ENCODE results near the gene SRP14.

The SRP14 gene, protein sequence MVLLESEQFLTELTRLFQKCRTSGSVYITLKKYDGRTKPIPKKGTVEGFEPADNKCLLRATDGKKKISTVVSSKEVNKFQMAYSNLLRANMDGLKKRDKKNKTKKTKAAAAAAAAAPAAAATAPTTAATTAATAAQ

DNA sequence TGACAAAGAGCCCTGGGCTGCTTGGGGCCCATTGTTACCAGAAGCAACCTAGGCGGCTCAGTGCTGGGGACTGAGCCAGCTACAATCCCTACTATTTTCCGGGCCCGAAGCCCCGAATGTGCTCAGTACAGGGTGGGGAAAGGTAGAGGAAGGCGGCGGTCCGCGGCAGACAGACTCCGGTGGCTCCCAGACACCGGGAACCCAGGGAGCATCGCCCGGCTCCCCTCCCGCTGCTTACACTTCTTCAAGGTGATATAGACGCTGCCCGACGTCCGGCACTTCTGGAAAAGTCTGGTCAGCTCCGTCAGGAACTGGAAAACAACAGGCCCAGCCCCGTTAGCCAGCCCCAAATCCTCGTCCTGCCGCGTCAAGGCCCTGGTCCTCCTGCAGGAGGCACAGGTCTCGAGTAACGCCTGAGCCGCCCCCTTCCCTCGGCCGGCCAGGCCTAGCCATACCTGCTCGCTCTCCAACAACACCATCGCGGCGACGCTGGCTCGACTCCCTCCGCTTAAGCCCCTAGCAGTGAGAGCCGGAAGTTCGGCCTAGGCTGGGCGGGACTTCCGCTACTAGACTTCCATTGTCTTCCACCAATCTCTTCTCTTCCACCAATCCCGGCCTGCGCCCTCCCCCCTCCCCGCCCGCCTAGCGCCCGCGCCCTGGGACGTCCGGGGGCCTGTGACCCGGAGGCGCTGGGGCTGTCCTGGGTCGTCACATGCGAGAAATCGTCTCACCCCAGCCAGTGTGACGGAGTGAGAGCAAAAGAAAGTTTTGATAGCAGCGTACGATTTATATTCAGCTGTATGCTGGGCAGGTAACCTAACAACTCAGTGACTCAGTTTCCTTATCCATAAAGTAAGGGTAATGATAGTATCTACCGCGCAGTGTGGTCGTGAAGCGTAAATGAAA is at the start of gene SRP14:
TSS of gene SRP14 (minus strand) at position 544 of the 906 bp plus-strand sequence. CDS start at position 479, 65 bp downstream.
- Histone ChIP-seq H3K4me1 (ENCODE audit: insufficient read depth, low read length) (peaks cover 15% of the 10 kb centered on the region), H3K4me3 (ENCODE audit: low read depth in 1 of 2, low read length in 2 of 2) (peak within 1 kb of the TSS; percentile 85 to 98), H3K9ac (ENCODE audit: low read length) (peak within 1 kb of the TSS; percentile 95)

DNA sequence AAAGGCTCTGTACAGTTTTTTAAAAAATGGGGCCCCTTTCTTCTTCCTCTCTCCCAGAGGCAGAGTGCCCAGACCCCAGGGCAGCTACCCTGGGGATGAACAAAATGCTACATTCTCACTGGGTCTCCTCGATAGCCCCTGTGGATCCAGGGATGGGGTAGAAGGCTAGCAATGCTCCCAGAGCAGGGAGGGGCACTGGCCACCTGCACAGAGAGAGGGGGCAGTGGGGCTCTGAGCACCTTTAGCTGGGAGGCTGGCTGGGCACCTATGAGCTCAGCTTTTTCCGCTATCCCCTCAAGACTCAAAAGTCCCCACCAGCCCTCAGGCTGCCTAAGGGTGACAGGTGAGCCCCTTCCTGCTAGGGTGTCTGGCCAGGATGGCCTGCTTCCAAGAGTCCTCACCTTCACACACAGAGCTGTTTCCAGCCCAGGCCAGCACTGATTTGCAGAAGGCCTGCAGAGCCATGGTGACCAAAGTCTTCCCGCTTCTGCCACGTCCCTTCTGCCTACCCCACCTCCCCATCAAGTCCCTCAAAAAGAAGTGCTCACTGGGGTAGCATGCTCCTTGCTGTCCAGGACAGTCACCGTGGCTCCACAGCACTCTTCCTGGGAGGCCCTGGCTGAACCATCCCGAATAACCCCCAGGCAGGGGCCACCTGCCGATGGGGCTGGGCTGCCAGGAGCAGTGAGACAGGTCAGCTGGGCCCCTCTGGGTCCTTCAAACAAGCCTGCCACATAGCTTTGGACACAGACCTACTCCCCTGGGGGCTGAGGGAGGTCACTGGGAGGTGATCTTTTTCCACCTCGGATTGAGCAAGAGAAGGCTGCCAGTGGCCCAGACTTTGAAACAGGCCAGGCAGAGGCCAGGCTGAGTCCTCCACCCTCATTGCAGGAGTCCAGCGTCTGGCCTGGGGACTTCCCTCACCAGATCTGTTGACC is 49.3 kb upstream of the SRP14 start:
- H3K27ac ChIP-seq (ENCODE audit: low read depth, low read length): no peak overlapping the region
- peaks cover 17% of the 10 kb centered on the region for H3K36me3 ChIP-seq (ENCODE audit: insufficient read depth, low read length)
- H3K4me3 ChIP-seq (ENCODE audit: low read depth in 1 of 2, low read length in 2 of 2): no peak overlapping the region
- H3K27me3 ChIP-seq (ENCODE audit: control insufficient read depth in 1 of 2, insufficient read depth in 2 of 2, low read length in 2 of 2): no peaks in the 10 kb centered on the region
- H3K4me1 ChIP-seq (ENCODE audit: insufficient read depth, low read length): peaks cover 61% of the 10 kb centered on the region
- H3K9ac ChIP-seq (ENCODE audit: low read length): no peak overlapping the region
- H3K9me3 ChIP-seq (ENCODE audit: low read length): no peaks in the 10 kb centered on the region

More for the DNA sequence above, at the start of gene SRP14:
- Histone ChIP-seq H3K9me3 (ENCODE audit: low read length) (no peaks in the 10 kb centered on the region), H3K27ac (ENCODE audit: low read depth, low read length) (peak within 1 kb of the TSS; percentile 87), H3K36me3 (ENCODE audit: insufficient read depth, low read length) (peaks cover 36% of the 10 kb centered on the region), H3K27me3 (ENCODE audit: control insufficient read depth in 1 of 2, insufficient read depth in 2 of 2, low read length in 2 of 2) (no peaks in the 10 kb centered on the region)

DNA sequence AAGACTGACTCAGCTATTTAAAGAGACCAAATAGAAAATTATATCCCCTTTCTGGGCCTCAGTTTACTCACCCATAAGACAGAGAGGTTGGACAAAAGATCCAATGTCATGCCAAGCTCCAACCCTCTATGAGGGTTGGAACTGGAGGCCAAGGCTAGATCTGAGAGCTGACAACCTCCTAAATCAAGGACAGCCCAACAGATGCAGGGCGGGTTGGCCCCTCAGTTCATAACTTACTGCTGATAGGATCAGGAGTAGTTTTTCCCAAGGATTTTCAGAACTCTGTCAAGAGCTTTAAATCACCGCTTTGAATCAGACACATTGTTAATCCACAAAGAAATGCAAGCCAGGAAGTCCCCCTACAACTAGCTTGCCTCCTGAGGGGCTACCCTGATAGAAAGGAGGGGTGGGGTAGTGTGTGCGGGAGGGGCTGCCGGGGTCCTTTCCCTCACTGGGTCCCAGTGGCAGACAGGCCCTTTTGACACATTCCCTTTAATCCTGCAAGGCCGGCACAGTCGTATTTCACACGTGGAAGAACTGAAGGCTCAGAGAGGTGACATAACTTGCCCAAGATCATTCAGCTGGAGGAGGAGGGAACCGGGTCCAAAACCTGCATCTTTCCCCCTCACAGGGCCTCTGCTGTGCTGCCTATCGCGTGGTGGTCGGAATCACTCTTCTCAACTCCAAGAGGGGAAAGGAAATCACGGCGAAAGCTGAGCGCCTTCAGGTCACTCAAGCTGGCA is 48.3 kb upstream of the SRP14 start:
- Histone ChIP-seq H3K36me3 (ENCODE audit: insufficient read depth, low read length) (peaks cover 17% of the 10 kb centered on the region), H3K4me1 (ENCODE audit: insufficient read depth, low read length) (peaks cover 57% of the 10 kb centered on the region), H3K9ac (ENCODE audit: low read length) (no peak overlapping the region), H3K4me3 (ENCODE audit: low read depth in 1 of 2, low read length in 2 of 2) (no peak overlapping the region), H3K27ac (ENCODE audit: low read depth, low read length) (no peak overlapping the region), H3K27me3 (ENCODE audit: control insufficient read depth in 1 of 2, insufficient read depth in 2 of 2, low read length in 2 of 2) (no peaks in the 10 kb centered on the region), H3K9me3 (ENCODE audit: low read length) (no peaks in the 10 kb centered on the region)

DNA sequence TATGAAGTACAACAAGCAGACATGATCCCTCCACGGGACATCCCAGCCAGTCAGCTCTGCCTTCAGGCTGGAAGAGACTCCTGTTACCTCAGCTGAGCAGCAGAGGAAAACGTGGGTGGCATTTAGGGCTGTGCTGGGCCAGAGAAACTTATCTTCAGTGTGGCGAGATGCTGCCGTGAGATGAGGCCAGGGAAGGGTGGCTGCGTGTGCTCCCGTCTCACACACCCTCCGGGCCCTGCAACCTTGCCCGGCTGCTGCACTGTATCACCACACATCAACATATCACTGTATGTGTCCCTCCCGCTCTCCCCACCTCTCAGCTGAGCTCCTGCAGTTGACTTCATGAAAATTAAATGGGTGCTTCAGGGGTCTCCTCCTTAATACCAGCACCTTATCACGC is 46.3 kb upstream of the SRP14 start:
- Histone ChIP-seq H3K4me1 (ENCODE audit: insufficient read depth, low read length) (peaks cover 64% of the 10 kb centered on the region), H3K27ac (ENCODE audit: low read depth, low read length) (no peak overlapping the region), H3K27me3 (ENCODE audit: control insufficient read depth in 1 of 2, insufficient read depth in 2 of 2, low read length in 2 of 2) (no peaks in the 10 kb centered on the region), H3K4me3 (ENCODE audit: low read depth in 1 of 2, low read length in 2 of 2) (no peak overlapping the region), H3K9me3 (ENCODE audit: low read length) (no peaks in the 10 kb centered on the region), H3K36me3 (ENCODE audit: insufficient read depth, low read length) (no peaks in the 10 kb centered on the region), H3K9ac (ENCODE audit: low read length) (no peak overlapping the region)

DNA sequence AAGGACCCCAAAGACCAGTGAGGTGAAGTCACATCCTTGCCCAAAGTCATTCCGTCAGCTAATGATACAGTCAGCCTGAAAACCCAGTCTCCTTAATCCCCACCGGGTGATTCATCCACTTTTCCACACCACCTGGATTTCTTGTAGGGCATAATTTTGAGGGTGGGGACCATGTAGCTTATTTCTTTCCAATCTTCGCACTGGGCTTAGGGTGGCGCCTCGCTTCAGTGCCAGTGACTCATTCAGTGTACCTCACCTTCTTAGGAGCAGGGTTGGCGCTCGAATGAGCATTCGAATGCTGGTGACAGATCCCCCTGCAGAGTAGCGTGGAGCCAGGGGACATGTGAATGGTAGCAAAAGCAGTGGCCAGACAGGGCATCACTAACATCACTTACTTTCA is 45.7 kb upstream of the SRP14 start:
- peaks cover 62% of the 10 kb centered on the region for H3K4me1 ChIP-seq (ENCODE audit: insufficient read depth, low read length)
- no peak overlapping the region for H3K27ac ChIP-seq (ENCODE audit: low read depth, low read length)
- no peaks in the 10 kb centered on the region for H3K9me3 ChIP-seq (ENCODE audit: low read length)
- no peak overlapping the region for H3K4me3 ChIP-seq (ENCODE audit: low read depth in 1 of 2, low read length in 2 of 2)
- no peaks in the 10 kb centered on the region for H3K27me3 ChIP-seq (ENCODE audit: control insufficient read depth in 1 of 2, insufficient read depth in 2 of 2, low read length in 2 of 2)
- no peak overlapping the region for H3K9ac ChIP-seq (ENCODE audit: low read length)
- no peaks in the 10 kb centered on the region for H3K36me3 ChIP-seq (ENCODE audit: insufficient read depth, low read length)

DNA sequence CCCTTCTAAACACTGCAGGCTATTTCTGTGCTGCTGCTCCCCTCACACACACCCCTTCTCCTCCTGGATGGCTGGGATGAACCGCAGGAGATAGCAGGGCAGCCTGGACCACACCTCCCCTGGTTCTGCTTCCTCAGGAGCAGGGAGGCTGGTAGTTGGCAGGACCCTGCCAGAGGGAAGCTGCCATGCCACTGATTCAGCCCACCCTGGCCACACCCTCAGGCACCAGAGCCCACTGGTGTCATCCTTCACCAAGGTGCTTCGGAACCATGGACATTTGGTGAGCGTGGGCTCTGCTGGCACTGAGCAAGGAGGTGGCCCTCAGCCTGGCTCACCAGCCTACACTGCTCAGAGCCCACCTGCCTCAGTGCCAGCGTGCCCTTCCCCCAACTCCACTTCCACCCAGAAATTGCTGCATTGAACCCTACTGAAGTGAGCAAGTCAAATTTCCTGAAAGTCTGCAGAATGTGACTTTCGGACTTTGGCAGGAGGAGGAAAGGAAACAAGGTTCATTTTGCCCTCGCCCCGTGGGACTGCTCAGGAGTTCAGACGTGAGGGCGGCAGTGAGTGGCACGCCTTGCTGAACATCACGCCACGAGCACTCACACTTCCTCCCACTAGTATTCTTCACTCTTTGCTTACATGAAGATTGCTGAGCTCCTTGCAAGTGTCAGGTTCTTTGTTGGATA is 43.4 kb upstream of the SRP14 start:
- H3K9me3 ChIP-seq (ENCODE audit: low read length): no peaks in the 10 kb centered on the region
- H3K27ac ChIP-seq (ENCODE audit: low read depth, low read length): peak overlapping the region; percentile 40
- H3K4me3 ChIP-seq (ENCODE audit: low read depth in 1 of 2, low read length in 2 of 2): peak overlapping the region; percentile 8 to 49
- H3K27me3 ChIP-seq (ENCODE audit: control insufficient read depth in 1 of 2, insufficient read depth in 2 of 2, low read length in 2 of 2): no peaks in the 10 kb centered on the region
- peaks cover 39% of the 10 kb centered on the region for H3K4me1 ChIP-seq (ENCODE audit: insufficient read depth, low read length)
- H3K9ac ChIP-seq (ENCODE audit: low read length): peak overlapping the region; percentile 37
- H3K36me3 ChIP-seq (ENCODE audit: insufficient read depth, low read length): no peaks in the 10 kb centered on the region

DNA sequence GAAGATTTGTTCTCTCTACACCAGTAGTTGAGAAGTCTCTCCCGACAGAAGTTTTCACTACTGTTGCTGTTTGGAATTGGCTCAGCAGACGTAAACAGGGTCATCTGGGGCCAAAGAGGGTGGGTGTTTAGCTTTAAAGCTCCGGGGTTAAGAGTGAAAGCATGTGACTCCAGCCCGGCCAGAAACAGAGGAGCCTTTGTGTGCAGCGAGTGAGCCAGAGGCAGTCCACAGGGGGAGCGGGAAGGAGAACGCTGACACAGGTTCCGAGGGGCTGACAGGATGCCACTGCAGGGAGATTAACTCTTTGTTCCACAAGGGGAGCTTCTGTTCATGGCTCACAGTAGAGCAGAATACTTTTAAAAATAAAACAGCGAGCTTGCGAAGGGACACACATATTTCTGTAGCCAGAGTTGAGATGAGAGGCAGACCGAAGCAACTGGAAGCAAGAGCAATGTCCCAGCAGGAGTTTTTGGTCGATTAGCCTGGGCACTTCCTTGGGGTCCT is 42.8 kb upstream of the SRP14 start:
- peaks cover 33% of the 10 kb centered on the region for H3K4me1 ChIP-seq (ENCODE audit: insufficient read depth, low read length)
- H3K4me3 ChIP-seq (ENCODE audit: low read depth in 1 of 2, low read length in 2 of 2): peak overlapping the region; percentile 8 to 49

DNA sequence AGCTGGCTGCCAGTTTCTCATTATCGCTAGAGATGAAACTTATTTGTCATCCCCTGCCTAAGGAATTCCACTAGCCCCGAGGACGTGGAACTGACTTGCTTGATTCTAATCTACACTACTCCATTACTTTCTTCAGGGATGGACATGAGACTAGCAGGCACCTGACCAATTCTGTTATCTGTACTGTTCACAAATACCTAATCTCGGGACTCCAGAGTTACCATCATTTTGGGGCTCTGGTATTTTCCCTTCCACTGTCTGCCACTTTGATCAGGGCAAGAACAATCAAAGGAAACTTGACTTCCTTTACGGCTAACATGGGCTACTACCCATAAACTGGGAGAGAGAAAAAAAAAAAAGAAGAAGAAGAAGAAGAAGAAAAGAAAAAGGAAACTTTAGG is 41.9 kb upstream of the SRP14 start:
- Histone ChIP-seq H3K36me3 (ENCODE audit: insufficient read depth, low read length) (no peaks in the 10 kb centered on the region), H3K27me3 (ENCODE audit: control insufficient read depth in 1 of 2, insufficient read depth in 2 of 2, low read length in 2 of 2) (no peaks in the 10 kb centered on the region), H3K9me3 (ENCODE audit: low read length) (no peaks in the 10 kb centered on the region), H3K27ac (ENCODE audit: low read depth, low read length) (no peak overlapping the region), H3K9ac (ENCODE audit: low read length) (no peak overlapping the region), H3K4me1 (ENCODE audit: insufficient read depth, low read length) (peaks cover 29% of the 10 kb centered on the region), H3K4me3 (ENCODE audit: low read depth in 1 of 2, low read length in 2 of 2) (peak overlapping the region in 1 of 2 donors; percentile 49)

More for the DNA sequence above, 42.8 kb upstream of the SRP14 start:
- Histone ChIP-seq H3K27ac (ENCODE audit: low read depth, low read length) (peak overlapping the region; percentile 40), H3K9me3 (ENCODE audit: low read length) (no peaks in the 10 kb centered on the region), H3K9ac (ENCODE audit: low read length) (peak overlapping the region; percentile 37), H3K36me3 (ENCODE audit: insufficient read depth, low read length) (no peaks in the 10 kb centered on the region), H3K27me3 (ENCODE audit: control insufficient read depth in 1 of 2, insufficient read depth in 2 of 2, low read length in 2 of 2) (no peaks in the 10 kb centered on the region)

DNA sequence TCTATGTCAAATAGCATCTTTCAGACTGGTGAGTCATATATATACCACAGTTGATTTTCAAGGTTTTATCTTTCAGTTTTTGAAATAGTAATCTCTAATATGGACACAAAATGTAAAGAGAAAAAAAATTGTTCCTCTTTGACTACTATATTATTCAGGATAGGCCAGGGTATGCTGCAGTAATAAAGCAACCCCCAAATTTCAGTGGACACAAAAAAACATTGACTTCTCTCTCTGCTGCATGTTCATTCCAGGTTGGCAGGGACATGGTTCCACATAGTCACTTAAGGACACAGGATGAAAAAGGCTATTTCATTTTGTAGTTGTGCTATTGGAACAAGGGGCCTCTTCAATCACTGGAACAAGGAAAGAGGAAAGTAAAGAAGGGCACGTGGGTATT is 41.1 kb upstream of the SRP14 start:
- Histone ChIP-seq H3K27ac (ENCODE audit: low read depth, low read length) (no peak overlapping the region), H3K4me3 (ENCODE audit: low read depth in 1 of 2, low read length in 2 of 2) (no peak overlapping the region), H3K36me3 (ENCODE audit: insufficient read depth, low read length) (no peaks in the 10 kb centered on the region), H3K9ac (ENCODE audit: low read length) (no peak overlapping the region), H3K9me3 (ENCODE audit: low read length) (no peaks in the 10 kb centered on the region), H3K4me1 (ENCODE audit: insufficient read depth, low read length) (peaks cover 29% of the 10 kb centered on the region), H3K27me3 (ENCODE audit: control insufficient read depth in 1 of 2, insufficient read depth in 2 of 2, low read length in 2 of 2) (no peaks in the 10 kb centered on the region)

DNA sequence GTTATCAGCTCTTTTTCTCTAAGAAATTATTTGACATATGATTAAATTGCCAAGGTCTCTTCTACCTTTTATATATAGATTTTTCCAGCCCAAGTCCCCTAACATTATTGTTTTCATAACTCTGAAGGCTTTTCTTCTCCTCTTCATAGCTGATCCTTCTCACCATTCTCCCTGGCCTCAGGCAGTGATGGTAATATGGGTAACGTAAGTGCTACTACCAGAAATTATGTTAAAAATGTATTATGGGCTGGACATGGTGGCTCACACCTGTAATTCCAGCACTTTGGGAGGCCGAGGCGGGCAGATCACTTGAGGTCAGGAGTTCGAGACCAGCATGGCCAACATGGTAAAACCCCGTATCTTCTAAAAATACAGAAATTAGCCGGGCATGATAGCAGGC is 40.5 kb upstream of the SRP14 start:
- Histone ChIP-seq H3K4me3 (ENCODE audit: low read depth in 1 of 2, low read length in 2 of 2) (no peak overlapping the region), H3K27me3 (ENCODE audit: control insufficient read depth in 1 of 2, insufficient read depth in 2 of 2, low read length in 2 of 2) (no peaks in the 10 kb centered on the region), H3K27ac (ENCODE audit: low read depth, low read length) (no peak overlapping the region), H3K36me3 (ENCODE audit: insufficient read depth, low read length) (no peaks in the 10 kb centered on the region), H3K9ac (ENCODE audit: low read length) (no peak overlapping the region), H3K4me1 (ENCODE audit: insufficient read depth, low read length) (peaks cover 29% of the 10 kb centered on the region), H3K9me3 (ENCODE audit: low read length) (no peaks in the 10 kb centered on the region)

All from muscle layer of colon (tissue), 2 donors.